Measurements from ENCODE around the gene TTK.

DNA sequence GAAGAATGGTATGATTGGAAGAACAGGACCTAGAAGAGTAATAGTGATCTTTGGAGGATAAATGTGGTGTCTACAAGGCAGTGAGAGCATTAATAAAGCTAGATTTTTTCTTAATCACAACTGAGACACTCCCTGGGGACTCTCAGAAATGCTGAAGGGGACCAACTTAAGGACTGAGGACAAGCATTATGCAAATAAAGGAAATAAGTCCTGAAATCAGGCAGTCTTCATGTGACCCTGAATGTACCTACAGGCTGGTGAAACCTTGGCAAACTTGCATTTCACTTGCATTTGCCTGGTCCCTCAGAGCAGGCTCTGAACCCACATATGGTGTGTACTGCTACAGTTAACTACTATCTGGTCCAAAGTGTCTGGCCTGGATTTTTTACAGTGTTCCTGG lies 19.3 kb upstream of the TTK start:
- TF ChIP-seq, protein P1, sequence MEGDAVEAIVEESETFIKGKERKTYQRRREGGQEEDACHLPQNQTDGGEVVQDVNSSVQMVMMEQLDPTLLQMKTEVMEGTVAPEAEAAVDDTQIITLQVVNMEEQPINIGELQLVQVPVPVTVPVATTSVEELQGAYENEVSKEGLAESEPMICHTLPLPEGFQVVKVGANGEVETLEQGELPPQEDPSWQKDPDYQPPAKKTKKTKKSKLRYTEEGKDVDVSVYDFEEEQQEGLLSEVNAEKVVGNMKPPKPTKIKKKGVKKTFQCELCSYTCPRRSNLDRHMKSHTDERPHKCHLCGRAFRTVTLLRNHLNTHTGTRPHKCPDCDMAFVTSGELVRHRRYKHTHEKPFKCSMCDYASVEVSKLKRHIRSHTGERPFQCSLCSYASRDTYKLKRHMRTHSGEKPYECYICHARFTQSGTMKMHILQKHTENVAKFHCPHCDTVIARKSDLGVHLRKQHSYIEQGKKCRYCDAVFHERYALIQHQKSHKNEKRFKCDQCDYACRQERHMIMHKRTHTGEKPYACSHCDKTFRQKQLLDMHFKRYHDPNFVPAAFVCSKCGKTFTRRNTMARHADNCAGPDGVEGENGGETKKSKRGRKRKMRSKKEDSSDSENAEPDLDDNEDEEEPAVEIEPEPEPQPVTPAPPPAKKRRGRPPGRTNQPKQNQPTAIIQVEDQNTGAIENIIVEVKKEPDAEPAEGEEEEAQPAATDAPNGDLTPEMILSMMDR (conservative IDR thresholded peaks at IDR 0.05 in 1 of 2, IDR thresholded peaks at IDR 0.05 in 1 of 2; ENCODE audit: extremely low read depth in 1 of 2, insufficient read depth in 1 of 2, low read depth in 1 of 2, low read length in 2 of 2) = no peak
- TF ChIP-seq EZH2 (IDR thresholded peaks at IDR 0.05; ENCODE audit: borderline replicate concordance, low read length) = no peak

All from mammary epithelial cell (primary cell).